Fibroblast of lung (primary cell): ENCODE results near the gene SGPP2.

Experiments
- EZH2 ChIP-seq: IDR thresholded peaks from 2 replicates; pipeline ENCODE4 v1.5.1; 2012; ENCODE audit warnings: low read length, control low read depth, mild to moderate bottlenecking; ENCODE audit errors: missing control alignments
- TF ChIP-seq, protein P1 (sequence below), 2 donors: IDR thresholded peaks in 1 of 2; conservative IDR thresholded peaks in 1 of 2; 1 replicate in 1 of 2; 2 replicates in 1 of 2; pipeline ENCODE4 v1.5.1; 2011 to 2012; ENCODE audit warnings: low read length in 2 of 2, control low read depth in 1 of 2, inconsistent platforms in 1 of 2, low read depth in 1 of 2, mild to moderate bottlenecking in 1 of 2

DNA sequence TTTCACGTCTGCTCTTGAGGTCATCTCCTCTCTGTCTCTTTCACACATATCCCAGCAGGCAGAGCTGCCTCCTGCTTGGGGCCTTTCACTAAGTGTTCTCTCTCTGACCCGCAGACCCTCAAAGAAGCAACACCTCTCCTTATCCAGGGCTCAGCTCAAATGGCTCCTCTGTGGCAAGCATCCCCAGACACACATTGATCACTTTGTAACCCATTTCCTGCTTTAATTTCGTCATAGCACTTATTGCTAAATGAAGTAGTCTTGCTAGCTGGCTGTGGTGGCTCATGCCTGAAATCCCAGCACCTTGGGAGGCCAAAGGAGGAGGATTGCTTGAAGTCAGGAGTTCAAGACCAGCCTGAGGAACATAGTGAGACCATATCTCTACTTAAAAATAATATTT is 41.4 kb downstream of the SGPP2 start:
- TF ChIP-seq, protein P1, sequence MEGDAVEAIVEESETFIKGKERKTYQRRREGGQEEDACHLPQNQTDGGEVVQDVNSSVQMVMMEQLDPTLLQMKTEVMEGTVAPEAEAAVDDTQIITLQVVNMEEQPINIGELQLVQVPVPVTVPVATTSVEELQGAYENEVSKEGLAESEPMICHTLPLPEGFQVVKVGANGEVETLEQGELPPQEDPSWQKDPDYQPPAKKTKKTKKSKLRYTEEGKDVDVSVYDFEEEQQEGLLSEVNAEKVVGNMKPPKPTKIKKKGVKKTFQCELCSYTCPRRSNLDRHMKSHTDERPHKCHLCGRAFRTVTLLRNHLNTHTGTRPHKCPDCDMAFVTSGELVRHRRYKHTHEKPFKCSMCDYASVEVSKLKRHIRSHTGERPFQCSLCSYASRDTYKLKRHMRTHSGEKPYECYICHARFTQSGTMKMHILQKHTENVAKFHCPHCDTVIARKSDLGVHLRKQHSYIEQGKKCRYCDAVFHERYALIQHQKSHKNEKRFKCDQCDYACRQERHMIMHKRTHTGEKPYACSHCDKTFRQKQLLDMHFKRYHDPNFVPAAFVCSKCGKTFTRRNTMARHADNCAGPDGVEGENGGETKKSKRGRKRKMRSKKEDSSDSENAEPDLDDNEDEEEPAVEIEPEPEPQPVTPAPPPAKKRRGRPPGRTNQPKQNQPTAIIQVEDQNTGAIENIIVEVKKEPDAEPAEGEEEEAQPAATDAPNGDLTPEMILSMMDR (conservative IDR thresholded peaks at IDR 0.05 in 1 of 2, IDR thresholded peaks at IDR 0.05 in 1 of 2; ENCODE audit: low read depth in 1 of 2, low read length in 2 of 2), result no peak
- TF ChIP-seq EZH2, result no peak
